ENCODE results near the gene ASGR2.
"Not testable (repeated sequence)": the region's sequence is repeated elsewhere in the genome, so short reads cannot be mapped to it uniquely, and the experiment has no call there.

Gene ASGR2, protein sequence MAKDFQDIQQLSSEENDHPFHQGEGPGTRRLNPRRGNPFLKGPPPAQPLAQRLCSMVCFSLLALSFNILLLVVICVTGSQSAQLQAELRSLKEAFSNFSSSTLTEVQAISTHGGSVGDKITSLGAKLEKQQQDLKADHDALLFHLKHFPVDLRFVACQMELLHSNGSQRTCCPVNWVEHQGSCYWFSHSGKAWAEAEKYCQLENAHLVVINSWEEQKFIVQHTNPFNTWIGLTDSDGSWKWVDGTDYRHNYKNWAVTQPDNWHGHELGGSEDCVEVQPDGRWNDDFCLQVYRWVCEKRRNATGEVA

DNA sequence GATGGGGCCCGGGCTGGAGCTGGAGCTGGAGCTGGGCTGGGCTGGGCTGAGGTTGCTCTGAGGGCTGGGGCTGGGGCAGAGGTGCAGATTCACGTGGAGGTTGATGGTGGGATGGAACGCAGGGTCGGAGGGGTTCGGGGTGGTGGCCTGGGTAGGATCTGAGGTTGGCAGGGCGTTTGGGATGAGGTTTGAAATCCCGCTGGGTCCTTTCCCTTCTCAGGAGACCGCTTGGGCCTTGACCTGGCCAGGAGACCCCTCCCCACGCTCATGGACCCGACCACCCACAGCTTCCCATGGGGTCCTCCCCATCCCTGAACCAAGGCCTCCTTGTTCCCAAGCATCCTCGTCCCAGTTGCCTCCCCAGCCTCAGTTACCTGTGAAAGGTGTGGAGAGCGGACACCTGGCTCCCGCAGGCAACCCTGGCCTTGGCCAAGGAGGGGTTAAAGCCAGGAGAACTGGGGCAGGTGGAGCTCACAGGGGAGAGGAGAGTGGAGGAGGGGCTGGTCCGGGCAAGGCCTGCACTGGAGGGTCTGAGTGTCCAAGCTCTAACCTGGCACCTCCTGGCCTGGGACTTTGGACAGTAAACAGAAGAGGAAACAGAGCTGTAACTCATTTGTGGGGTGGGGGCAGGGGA is at the start of gene ASGR2:
Gene ASGR2 (minus strand): TSS at position 582 of the 634 bp plus-strand sequence. CDS start 582 bp downstream, outside the sequence.
- no peak for DNase-seq (ENCODE audit: low read depth, low spot score)

DNA sequence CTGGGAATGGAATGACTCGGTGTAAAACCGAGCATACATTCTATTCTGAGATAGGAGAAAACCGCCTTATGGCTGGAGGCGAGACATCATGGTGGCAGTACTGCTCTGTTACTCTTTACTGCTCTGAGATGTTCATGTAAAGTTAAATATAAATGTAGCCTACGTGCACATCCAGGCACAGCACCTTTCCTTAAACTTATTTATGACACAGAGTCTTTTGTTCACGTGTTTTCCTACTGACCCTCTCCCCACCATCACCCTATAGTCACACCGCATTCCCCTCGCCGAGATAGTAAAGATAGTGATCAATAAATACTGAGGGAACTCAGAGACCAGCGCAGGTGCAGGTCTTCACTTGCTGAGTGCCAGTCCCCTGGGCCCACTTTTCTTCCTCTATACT is 44.9 kb upstream of the ASGR2 start:
- DNase-seq (ENCODE audit: low read depth, low spot score), result not testable (repeated sequence)

DNA sequence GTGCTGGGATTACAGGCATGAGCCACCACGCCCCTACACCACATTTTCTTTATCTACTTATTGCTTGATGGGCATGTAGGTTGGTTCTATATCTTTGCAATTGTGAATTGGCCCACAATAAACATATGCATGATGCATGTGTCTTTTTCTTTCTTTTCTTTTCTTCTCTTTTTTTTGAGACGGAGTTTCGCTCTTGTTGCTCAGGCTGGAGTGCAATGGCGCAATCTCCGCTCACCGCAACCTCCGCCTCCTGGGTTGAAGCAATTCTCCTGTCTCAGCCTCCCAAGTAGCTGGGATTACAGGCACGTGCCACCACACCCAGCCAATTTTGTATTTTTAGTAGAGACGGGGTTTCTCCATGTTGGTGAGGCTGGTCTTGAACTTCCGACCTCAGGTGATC is 43.8 kb upstream of the ASGR2 start:
- not testable (repeated sequence) for DNase-seq (ENCODE audit: low read depth, low spot score)

DNA sequence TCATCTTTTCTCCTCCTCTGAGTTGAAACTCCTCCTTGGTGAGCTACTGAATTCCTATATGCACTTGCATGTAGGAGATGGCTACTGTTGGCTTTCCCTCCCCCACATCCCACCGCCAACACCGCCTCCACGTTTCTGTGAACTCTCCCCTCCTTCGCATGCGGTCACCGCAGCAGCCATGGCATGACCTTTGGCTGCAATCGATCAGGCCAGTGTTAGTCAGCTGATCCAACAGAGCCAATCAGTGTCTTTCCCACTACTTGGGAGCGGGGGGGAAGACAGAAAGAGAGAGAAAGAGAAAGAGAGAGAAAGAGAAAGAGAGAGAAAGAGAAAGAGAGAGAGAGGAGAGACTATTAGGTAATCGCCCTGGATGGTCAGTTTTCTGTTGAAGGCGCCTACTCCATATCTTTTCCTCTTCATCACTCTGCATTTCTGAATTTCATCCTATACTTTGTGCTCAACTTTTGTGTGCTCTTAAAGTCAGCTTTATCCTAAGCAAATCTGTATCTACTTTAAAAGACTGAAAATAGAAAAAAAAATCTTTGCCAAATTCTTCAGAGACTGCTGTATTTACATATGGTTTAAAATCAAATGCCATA is 41.8 kb upstream of the ASGR2 start:
- DNase-seq (ENCODE audit: low read depth, low spot score), result no peak

DNA sequence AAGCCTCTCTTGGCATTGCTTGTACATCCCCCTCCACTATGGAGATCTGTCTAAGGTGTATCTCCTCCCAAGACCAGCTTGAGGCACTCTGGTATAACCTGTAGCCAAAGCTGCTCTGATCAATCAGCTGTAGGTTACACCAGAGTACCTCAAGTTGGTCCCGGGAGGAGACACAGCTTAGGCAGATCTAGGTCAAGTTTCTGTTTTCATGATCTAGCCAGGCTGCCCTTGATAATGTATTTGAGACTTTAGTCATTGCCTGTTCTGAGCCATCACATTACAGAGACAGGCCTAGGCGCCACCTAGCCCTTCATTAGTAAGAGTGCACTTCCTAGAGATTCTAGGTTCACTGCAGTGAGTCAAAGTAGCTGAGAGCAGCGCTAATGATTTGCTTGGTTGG is 33.1 kb upstream of the ASGR2 start:
- no peak for DNase-seq (ENCODE audit: low read depth, low spot score)

DNA sequence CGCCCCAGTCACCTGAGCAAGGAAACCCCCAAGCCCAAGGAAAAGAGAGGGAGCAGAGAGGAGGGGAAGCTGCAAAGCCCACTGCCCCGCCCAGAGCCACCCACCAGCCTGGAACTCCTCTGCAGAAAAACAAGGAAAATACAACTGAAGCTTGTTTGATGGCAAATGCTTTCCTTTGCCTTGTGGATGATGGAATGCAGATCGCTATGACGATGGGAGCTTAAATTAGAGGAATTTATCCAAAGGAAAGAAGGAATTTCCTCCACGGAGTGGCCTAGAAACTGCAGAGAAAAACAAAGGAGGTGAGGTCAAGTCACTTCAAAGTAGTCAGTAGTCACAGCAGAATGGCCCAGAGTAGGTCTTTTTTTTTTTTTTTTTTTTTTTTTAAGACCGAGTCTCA is 31.5 kb upstream of the ASGR2 start:
- no peak for DNase-seq (ENCODE audit: low read depth, low spot score)

DNA sequence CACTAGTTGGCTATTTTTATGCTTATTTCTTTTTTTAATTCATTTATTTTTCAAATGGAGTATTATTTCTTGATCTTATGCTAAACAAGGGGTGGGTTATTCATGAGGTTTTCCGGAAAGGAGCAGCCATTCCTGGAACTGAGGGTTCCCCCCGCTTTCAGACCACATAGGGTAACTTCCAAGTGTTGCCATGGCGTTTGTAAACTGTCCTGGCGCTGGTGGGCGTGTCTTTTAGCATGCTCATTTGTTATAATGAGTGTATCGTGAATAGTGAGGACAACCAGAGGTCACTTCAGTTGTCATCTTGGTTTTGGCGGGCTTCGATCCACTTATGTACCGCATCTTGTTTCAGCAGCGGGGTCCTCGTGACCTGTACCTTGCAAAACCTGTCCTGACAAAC is 29.6 kb upstream of the ASGR2 start:
- no peak for DNase-seq (ENCODE audit: low read depth, low spot score)

DNA sequence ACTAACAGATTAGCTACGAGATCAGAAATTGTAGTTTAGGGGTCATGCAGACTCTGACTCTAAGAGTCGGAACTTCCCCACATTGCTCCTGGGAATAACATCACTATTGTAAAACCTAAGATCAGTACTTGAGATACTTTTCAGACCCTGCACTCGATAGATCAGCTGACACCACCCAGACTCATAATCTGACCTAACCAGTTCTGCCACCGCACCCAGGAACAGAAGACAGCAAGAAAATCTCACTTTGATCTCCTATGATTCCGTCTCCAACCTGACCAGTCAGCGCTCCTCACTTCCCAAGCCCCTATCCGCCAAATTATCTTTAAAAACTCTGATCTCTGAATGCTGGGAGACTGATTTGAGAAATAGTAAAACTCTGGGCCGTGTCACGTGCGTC is 27.2 kb upstream of the ASGR2 start:
- no peak for DNase-seq (ENCODE audit: low read depth, low spot score)

DNA sequence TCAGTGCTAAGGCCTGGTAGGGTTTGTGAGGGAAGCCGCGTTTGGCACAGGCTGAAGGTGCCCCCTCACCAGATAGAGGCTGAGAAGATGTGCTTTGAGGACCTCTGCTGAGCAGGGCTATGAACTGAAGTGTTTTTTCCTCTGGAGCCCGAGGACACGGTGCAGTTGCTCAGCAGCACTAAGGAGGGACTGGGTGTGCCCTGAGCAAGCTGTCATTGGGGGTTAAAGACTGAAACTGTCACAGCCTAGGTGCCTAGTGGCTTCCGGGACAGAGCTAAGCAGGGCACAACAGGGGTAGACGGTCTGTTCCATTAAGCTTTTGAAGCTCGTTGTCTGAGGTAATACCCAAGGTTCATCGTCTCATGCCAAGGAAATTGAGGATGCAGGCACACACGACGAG is 24.8 kb upstream of the ASGR2 start:
- no peak for DNase-seq (ENCODE audit: low read depth, low spot score)

DNA sequence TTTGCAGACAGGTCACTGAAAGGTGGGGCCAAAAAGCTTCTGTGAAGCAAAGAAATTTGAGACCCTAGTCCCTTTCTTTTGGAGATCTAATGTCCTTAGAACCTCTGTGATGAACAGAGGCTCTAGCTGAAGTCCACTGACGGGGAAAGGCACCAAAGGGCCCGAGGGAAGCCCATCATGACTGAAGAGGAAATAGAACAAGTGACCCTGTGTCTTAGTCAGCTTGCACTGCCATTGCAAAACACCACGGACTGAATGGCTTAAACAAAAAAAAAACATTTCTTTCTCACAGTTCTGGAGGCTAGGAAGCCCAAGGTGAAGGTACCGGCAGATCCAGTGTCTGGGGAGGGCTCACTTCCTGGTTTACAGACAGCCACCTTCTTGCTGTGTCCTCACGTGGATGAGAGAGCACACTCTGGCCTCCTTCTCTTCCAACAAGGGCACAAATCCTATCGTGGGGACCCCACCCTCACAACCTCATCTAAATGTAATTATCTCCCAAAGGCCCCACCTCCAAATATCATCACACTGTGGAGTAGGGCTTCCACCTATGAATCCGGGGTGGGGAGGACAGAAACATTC is 24.3 kb upstream of the ASGR2 start:
- no peak for DNase-seq (ENCODE audit: low read depth, low spot score)

DNA sequence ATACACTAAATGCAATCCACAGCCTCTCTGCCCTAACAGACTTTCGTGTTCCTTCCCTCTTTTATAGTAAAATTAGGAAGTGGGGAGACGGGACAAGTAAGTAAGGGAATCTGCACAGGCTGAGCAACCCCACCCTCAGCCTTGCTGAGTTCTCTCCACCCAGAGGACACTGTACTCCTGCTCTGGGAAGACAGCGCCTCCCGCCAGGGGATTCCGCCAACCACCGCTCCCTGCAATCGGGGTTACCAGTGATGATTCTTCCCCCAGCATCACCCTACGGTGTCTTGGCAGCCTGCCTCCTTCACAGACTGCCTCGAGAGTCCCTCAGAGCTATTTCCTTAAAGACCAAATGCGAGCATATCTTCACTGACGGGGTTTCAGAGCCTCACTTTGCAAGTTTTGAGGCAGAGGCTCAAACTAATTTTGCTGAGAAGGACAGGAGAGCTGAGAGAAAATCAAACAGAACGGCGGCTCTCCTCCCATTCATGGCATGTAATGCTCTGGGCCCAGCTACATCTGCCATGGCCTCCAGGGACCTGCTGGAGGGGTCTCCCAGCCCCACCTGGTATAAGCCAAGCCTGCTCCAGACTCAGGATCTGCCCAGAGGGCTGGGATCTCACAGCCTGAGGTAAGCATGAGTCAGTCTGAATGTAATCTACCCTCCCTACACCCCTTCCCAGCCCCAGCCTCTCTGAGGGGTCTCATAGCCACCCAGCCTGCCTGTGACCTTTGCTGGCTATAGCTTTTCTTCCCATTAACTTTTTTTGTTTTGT is 22.7 kb upstream of the ASGR2 start:
- no peak for DNase-seq (ENCODE audit: low read depth, low spot score)

DNA sequence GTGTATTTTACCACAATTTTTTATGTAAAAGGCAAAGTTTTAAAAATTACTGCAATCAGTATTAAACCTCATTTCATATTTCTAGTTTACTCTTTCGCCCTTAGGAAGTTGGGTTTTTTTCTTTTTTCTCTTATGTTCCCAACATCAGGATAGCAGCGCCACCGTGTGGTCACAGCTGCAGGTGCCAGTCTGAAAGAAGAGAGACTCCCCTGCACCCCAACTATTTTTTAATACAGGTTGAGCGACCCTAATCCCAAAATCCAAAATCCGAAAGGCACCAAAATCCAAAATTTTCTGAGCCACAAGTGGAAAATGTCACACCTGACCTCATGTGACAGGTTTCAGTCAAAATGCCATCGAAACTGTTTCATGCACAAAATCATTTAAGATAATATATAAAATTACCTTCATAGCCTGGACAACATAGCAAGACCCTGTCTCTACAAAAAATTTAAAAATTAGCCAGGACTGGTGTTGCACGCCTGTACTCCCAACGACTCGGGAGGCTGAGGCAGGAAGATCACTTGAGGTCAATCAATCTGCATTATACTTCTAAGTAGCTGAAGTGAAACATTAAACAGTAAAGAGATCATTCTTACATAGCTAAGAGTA is 21.8 kb upstream of the ASGR2 start:
- DNase-seq (ENCODE audit: low read depth, low spot score), result peak; percentile 75

DNA sequence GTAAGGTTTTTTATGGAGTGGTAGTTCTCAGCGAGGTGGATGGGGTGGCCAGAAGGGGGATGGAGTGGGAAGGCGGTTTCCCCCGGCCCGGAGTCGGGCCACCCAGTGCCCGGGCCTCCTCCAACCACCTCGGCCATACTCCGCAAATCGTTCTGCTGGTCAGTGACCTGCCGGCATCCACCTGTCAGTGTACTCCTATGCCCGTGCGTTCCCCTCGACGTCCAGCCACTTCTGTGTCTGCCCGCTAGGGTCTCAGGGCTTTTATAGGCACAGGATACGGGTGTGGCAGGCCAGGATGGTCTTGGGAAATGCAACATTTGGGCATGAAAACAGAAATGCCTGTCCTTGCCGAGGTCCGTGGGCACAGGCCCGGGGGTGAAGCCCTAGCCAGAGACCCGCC is 19.3 kb upstream of the ASGR2 start:
- no peak for DNase-seq (ENCODE audit: low read depth, low spot score)

DNA sequence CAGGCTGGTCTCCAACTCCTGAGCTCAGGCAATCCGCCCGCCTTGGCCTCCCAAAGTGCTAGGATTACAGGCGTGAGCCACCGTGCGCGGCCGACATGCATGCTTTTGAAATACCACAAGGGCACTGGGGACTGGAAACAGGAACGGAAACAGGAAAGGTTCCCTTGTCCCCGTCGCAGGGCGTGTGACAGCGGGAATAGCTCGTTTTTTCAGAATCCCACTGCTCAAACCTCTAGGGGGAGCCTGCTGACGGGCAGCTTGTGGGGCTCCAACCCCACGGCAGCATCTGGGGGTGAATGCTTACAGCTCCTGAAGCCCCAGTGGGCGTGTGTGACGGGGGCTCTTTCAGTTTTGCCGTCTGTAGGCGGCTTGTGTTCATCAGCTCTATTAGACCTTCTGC is 18.8 kb upstream of the ASGR2 start:
- no peak for DNase-seq (ENCODE audit: low read depth, low spot score)

DNA sequence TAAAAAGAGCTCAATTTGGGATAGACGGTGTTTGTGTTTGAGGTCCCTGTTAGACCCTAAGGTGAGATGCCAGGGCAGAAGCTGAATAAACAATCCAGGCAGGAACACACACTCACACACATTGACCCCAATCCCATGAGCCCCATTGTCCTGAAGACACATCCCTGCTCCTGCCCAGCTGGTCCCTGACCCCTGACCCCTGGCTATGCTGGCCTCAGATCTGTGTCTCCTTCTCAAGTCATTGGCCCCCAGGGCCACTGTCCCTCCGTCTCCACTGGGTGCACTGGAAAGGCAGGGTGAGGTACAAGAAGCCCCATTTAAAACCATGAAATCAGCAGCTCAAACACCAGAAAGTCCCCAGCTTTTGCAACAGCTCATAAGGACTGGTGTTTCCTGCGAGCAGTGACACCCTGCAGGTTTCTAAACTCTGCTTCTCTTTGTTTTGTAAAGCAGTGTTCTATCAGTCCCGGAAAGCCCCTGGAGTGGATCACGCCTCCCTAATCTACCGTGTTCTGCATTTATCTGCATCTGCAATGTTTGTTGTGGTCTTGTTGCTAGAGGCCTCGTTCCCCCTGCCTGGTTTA is 18.0 kb upstream of the ASGR2 start:
- peak; percentile 7 for DNase-seq (ENCODE audit: low read depth, low spot score)

DNA sequence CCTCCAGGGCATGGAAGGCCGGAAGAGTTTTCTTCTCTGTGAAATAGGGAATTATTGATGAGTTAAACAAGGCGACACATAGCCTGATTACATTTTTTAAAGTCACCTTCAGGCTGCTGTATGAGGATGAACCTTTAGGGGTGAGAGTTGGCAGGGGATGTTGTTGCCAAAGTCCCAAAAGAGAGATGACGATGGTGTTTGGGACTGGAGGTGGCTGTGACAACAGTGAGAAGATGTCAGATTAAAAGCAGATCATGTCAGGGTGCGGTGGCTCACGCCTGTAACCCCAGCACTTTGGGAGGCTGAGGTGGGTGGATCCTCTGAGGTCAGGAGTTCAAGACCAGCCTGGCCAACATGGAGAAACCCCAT is 16.8 kb upstream of the ASGR2 start:
- DNase-seq (ENCODE audit: low read depth, low spot score), result no peak

DNA sequence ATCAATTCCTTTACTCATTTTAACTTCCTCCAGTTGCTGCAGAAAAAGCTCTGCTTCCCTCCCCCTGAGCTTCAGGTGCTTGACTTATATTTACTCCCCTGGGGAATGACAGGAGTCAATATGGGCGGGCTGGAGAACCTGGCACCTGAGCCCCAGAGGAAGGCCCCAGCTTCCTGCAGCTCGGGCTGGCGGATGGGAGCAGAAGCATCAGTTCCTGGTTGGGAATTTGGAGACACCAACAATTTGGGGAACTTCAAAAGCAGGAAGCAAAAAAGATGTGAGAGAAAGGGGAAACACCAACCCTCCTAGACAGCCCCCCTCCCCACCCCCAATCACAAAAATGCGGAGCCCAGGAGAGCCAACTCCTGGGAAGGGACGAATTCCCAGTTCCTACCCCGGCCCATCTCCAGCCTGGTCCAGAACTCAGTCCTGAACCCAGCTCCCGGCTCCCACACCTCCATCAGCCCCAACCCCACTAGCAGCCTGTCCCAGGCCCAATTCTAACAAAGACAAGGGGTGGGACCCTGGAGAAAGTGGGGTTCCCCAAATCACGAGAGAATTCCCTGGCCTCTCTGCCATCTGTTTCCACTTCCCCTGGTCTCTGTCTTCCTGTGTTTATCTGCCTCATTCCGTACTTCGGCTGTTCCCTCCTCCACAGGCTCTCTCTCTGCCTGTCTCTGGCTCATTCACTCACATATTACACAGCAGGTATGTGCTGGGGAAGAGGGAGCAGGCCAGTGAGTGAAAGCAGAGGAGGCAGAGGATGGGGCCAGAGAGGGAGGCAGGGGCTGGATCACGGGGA is 16.2 kb upstream of the ASGR2 start:
- DNase-seq (ENCODE audit: low read depth, low spot score), result no peak

DNA sequence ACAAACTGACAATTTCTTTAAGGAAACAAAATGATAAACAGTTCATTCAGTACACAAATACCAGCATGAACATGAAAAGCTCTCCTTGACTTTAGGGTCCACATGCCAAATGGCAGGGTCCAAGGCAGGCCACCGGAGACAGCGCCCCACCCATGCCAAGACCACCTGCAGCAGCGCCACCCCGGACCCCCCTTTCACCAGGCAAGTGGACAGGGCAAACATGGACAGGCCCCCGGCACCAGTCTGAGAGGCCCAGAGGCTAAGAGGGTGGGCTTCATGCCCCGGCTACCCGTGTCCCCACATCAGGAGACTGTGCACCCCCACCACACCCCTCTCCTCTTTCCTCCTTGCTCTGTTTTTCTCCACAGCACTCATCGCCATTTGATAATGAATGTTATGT is 14.7 kb upstream of the ASGR2 start:
- no peak for DNase-seq (ENCODE audit: low read depth, low spot score)

DNA sequence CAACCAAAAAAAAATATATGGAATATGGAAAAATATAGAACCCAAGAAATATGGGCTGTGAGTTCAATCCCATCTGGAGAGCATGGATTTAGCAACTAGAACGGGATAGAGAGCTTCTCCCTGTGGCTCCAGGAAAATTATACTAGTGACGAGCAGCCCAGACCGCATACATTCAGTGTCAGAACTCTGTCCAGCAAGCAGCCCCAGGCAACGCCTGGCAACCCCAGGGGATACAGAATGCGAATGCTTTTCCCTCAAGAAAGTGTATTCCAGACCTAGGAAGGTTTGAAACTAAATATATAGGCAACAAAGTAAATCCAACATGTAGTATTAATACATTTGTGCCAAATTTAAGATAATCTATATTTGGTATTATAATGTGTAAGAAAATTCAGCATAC is 13.5 kb upstream of the ASGR2 start:
- DNase-seq (ENCODE audit: low read depth, low spot score), result no peak

DNA sequence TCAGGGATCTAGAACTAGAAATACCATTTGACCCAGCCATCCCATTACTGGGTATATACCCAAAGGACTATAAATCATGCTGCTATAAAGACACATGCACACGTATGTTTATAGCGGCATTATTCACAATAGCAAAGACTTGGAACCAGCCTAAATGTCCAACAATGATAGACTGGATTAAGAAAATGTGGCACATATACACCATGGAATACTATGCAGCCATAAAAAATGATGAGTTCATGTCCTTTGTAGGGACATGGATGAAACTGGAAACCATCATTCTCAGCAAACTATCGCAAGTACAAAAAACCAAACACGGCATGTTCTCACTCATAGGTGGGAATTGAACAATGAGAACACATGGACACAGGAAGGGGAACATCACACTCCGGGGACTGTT is 12.9 kb upstream of the ASGR2 start:
- not testable (repeated sequence) for DNase-seq (ENCODE audit: low read depth, low spot score)
